ENCODE measurements around the gene ENOX2.
"Not testable (repeated sequence)": the region's sequence is repeated elsewhere in the genome, so short reads cannot be mapped to it uniquely, and the experiment has no call there.

The ENOX2 gene

DNA sequence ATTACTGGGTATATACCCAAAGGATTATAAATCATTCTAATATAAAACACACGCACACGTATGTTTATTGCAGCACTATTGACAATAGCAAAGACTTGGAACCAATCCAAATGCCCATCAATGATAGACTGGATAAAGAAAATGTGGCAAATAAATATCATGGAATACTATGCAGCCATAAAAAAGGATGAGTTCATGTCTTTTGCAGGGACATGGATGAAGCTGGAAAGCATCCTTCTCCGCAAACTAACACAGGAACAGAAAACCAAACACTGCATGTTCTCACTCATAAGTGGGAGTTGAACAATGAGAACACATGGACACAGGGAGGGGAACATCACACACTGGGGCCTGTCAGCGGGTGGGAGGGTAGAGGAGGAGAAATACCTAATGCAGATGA lies 83.6 kb downstream of the ENOX2 start:
- DNase-seq, result not testable (repeated sequence)

DNA sequence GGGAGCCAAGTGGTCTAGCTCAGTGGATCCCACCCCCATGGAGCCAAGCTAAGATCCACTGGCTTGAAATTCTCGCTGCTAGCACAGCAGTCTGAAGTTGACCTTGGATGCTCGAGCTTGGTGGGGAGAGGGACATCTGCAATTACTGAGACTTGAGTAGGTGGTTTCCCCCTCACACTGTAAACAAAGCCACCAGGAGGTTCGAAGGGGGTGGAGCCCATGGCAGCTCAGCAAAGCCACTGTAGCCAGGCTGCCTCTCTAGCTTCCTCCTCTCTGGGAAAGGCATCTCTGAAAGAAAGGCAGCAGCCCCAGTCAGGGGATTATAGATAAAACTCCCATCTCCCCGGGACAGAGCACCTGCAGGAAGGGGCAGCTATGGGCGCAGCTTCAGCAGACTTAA lies 89.1 kb downstream of the ENOX2 start:
- DNase-seq, result not testable (repeated sequence)

DNA sequence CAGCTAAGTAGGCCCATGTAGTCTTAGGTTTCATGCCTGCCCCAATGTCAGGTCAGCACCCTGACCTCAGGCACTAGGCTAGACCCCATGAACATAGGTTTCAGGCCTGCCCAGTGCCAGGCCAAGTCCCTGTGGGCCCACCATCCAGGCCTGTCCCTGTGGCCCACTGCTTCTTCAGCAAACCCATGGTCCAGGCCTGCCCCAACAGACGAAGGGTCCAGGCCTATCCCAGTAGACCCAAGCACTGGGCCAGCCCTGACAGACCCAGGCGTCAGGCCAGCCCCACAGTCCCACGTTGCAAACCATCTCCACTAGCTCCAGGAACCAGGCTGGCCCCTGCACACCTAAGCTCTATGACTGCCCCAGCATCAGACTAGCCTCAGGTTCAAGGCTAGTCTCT lies 92.4 kb downstream of the ENOX2 start:
- DNase-seq, result no peak

DNA sequence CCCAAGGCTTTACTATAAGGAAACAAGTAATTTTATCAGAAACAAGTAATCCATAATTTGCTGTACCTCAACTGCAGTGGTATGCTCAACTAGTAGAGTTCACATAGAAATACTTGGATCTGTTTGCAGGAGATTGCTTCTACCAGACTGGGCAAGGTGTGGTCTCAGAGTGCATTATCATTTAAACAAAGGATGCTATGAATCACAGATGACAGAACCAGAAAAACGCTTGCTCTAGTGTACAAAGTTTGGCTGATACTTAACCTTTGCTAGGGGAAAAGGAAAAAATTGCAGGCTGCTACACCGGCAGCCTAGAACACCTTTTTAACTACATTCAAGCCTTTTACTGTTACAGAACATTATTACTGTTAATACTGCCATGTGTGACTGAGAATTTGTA lies 97.1 kb downstream of the ENOX2 start:
- no peak for DNase-seq

DNA sequence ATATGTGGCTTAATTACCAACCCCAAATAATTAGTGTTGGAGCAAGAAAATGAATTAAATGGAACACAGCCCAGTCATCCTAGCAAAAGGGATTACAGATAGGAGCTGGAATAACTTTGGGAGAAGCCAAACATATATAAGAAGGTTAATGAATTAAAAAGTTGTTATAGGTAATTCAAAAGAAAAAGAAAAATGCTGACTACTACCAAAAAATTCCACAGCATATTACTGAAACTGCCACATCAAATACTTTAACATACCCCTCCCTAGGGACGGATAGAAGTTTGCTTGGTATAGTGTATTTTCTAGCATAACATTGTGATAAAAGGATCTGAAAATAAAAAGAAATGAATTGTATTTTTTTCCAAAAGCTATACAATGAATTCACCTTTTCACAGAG lies 99.5 kb downstream of the ENOX2 start:
- no peak for DNase-seq

DNA sequence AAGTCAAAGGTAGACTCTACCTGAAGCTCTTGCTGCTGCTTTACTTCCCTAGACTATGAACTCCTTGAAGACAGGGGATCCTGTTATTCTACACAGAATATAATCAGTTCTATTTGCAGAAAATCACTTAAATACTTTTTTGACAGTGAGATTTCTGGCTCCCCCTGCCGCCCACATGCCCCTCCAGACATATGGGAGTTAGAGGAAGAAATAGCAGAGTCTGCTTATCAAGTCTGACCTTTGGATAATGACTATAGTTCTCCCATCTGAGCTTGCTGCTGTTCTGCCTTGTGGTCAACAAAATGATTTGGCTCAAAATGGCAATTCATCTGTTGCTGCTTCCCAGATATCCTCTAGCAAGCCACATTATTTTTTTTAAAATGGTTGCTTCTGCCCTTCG lies 101.1 kb downstream of the ENOX2 start:
- DNase-seq, result no peak

DNA sequence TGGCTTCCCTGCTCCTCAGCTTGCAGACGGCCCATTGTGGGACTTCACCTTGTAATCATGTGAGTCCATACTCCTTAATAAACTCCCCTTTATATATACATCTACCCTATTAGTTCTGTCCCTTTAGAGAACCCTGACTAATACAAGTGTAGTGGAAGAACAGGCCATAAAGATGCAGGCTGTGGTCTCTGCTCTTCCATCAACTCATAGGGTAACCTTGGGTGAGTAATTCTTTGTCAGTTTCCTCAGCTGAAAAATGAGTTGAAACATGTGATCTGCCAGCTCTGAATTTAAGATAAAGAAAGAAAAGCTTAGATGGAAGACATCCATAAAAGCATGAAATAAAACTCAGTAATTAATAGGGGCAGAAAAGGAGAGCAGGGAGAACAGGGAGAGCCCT lies 103.6 kb downstream of the ENOX2 start:
- DNase-seq, result no peak

DNA sequence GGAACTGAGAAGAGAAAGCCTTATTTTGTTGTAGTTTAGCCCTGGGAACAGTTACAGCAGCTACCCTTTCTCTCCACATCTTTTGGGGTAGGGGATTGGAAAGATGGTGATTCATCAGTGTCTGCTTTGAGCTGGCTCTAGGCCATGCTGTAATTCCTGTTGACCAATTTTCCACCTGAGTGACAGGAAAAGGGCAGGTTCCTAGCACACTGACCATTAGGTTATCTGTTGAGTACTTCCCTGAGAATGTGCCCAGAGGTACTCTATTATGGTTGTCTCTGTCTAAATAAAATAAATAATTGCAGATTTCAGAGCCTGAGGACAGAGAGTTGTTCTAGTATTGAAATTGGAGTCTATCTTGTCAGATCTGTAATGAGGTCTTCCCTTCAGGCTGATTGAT lies 109.0 kb downstream of the ENOX2 start:
- DNase-seq, result no peak

DNA sequence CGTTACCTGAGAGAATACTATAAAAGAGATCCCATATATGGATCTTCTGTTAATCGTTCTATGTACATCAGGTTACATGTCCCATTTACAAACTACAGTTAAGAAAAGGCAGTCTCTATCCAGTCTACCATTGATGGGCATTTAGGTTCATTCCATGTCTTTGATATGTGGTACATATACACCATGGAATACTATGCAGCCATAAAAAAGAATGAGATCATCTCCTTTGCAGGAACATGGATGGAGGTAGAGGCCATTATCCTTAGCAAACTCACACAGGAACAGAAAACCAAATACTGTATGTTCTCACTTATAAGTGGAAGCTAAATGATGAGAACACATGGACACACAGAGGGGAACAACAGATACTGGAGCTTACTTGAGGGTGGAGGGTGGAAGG lies 111.1 kb downstream of the ENOX2 start:
- DNase-seq, result not testable (repeated sequence)

DNA sequence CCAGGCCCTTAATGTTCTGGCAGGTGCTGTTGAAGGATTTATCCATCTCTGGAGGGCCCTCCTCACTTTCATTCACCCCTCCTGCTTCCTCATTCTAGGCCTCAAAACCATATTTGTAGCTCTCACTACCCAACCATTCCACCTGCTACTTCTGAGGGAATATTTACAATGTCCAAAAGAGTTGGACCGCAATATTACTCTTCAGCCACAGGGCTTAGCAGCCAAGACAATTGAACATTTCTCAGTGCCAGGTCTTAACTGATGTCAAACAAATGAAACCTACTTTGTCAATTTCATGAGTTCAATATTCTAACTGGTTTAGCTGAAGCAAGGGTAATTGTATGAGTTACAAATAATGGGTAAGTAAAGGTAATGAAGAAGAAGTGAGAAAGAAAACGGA lies 113.2 kb downstream of the ENOX2 start:
- no peak for DNase-seq

DNA sequence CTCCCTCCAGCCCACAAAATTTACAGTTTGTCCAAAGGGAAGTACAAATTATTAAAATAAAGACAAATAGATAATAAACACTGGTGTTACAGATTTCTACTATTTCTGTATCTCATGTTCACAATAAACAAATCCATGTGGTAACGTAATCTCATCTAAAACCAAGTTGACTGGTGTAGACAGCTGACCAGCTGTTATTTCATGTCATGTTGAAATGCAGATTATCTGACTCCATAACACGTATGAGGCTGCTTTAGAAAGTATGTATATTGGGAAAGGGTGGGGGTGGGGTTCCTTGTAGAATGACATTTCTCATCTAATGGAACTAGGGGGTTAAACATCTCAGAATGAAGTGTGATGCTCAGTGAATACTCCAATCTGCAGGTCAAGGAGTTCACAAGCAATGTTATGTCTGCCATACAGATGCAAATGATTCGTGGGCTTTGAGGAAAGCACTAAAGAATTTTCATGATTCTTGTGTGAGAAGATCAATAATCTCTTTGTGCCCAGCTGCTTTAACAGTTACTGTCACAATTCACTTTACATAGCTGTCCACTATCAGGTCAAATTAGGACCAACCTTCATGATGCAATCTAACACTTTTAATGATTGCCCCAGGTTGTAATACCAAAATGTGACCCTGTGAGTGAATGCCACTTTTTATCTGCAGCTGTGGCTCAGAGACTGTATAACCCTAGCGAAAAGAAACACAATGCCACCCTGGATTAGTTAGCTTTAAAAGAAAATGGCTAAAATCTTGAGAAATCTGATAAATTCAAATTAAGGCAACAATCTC lies 114.0 kb downstream of the ENOX2 start:
- no peak for DNase-seq

DNA sequence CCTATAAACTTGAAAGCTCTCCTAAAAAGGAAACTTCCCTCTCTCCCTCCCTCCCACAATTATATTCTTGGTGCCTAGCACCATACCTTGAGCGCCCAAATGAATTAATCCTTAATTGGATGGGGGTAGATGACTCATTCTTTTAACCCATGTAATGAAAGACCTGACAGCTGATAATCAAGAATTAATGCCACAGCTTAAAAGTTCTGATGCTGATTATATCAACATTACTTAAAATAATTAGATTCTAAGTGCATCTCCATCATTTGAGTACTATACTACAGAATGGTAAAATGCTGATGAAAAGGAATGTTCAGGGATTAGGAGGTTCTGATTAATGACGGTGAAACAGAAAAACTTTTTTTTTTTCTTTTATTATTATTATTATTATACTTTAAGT lies 117.0 kb downstream of the ENOX2 start:
- DNase-seq, result no peak

DNA sequence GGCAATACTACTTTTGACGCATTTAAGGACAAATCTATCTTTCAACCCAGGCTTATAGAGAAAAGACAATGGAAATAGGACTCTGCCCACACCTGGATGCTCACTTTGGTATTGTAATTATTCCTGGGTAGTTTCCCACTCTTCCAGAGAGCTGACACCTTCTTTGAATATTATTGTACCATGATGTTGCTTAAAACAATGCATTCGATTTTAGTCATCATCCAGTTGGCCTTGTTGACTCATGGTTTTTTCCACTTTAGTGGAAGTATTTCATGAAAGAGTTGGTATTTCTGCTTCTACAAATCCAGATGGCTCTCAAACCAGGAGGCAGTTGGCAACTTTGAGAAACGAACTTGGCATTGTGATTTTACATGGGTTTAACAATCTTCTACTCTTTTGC lies 124.2 kb downstream of the ENOX2 start:
- DNase-seq, result no peak

DNA sequence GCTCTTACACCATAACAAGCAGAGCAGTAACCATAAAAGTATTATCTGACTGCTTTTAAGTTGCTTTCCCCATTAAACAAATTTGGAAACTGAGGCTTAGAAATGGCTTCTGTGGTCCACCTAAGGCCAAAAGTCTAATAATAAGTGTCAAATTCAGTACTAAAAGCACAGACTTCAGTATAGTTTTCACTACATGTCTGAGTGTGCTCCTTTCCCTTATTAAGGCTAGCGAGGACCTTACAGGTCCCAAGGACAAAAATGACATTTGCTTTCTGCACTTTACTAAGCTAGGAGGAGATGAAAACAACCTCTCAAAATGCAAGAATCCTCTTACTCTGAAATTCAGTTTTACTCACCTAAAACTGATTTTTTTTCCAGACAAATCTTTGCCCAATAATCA lies 127.2 kb downstream of the ENOX2 start:
- DNase-seq, result no peak

DNA sequence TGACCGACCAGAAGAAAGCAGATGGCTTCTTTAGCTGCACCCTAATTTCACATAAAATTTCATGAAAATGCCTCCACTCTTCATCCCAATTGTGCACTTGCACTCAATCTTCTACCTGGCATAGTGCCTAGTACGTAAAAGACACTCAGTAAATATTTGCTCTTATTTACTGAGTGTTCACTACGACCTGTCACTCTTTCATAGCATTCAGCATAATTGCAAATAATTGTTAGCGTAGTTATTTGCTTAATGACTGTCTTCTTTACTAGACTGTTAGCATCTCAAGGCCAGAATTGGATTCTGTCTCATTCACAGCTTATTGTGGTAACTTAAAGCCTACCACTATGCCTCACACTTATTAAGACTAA lies 130.2 kb downstream of the ENOX2 start:
- peak; percentile 82 for DNase-seq

DNA sequence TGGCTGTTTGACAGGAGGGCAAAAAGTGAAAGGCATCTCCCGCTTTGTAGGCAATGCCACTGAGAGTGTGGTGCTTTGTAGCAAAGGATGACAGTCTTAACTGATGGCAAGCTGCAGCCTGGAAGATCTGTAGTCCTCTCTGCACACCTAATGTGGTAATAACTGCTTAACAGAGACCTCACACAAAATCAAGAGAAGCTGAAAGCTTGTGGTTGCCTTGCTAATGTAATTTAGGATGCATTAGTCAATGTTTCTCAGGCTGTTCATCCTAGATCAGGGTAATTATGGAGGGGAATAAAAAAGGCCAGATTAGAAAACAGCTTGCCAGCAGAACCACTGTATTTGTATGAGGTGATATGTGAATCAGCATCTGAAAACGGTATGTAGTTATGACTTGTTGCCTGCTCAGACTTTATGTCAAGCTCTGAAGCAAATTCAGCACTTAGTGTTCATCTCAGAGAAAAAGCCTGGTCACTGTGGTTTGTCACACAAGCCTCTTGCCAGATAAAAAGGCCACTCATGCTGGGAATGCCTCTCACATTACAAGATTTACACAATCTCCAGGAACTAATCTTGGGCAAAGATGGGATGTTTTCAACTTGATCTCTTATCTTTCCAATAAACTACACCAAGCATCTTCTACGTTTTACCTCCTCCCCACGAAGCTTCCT lies 130.8 kb downstream of the ENOX2 start:
- DNase-seq, result peak; percentile 69

DNA sequence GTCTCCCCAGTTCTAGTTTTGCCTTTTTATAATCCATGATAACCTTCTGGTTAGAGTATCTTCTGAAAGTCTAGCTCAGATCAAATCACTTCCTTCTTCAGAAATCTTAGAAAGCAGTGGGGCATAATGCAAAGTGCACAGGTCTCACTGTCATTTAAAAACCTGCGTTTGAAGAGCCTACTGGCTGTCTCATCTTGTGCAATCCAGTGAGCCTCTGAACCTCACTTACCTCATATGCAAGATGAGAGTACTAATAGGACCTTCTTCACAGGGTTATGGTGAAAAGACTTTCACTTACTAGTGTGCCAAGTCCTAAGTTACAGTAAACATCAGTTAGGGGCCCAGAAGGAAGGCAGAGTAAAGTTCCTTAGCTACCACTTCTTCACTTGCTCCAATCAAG lies 131.4 kb downstream of the ENOX2 start:
- no peak for DNase-seq

DNA sequence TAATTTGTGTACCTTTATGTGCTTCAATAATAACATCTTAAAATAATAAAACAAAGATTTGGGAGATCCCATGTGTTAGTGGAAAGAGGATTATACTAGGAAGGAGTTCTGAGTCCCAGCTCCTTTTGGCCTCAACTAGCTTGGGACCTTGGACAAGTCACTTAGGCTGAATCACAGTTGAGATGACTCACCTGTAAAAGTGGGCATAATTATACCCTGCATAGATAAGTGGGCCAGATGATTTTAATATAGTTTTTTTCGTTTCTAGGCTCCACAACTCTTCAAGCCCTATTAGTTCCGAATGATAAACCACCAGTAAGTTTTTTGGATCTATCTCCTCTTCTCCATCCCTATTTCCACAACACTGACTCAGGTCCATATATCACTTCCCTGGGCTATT lies 131.8 kb downstream of the ENOX2 start:
- no peak for DNase-seq

DNA sequence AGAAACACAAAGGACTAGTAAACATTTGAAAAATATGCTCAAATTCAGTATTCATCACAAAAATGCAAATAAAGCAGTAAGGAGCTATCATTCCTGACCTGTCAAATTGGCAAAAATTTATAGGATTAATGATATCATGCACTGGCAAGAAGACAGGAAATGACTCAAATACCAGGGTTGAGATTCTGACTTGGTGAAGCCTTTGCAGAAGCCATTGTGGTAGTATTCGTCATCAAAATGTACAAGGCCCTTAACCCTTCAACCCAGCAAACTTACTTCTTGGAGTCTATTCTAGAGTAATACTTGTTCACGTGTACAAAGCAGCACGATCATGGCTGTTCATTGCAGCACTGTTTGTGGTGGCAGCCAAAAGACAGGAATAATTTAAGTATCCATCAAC lies 132.4 kb downstream of the ENOX2 start:
- no peak for DNase-seq

DNA sequence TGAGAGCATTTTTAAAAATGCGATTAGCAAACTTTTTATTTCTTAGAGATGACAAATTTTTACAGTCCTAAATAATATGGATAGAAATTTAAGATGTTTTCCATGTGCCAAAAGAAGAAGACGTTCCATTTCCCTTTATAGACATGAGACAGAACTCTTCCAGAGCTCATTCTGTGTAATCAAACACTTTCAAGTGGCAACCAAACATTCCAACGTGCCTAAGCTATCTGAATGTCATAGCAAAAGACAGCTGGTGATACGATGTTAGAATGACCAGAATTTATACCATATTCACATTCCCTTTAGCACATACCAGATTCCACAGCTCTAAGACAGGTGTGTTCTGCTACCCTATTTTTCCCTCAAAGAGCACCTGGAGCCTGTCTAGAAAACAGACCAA lies 133.2 kb downstream of the ENOX2 start:
- DNase-seq, result no peak

DNA sequence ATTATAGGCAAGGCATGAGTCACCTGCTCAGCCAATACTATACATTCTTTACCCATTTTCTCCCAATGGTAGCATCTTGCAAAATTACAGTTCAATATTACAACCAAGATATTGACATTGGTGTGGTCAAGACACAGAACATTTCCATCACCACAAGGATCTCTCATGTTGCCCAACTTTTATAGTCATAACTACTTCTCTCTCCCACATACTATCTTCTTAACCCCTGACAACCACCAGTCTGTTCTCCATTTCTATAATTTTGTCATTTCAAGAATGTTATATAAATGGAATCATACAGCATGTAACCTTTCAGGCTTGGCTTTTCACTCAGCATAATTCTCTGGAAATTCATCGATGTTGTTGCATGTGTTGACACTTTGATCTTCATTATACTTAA lies 144.9 kb downstream of the ENOX2 start:
- DNase-seq, result no peak

DNA sequence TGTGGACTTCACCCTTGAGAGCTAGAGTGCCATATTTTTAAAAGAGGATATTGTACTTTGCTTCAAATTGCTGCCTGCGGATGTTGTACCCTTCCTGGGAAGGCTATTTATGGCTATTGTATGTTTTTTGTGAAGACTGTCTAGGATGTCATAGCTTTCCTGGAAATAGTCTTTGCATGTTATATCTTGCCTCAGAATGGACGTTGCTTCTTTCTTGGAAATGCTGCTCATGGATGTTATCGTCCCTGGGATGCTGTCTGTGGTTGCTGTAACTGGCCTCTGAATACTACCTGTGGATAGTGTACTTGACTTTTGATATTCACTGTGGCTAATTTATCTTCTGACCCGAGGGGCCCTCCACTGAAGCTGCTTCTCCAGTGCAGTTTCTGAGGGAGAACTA lies 146.8 kb downstream of the ENOX2 start:
- DNase-seq, result no peak

DNA sequence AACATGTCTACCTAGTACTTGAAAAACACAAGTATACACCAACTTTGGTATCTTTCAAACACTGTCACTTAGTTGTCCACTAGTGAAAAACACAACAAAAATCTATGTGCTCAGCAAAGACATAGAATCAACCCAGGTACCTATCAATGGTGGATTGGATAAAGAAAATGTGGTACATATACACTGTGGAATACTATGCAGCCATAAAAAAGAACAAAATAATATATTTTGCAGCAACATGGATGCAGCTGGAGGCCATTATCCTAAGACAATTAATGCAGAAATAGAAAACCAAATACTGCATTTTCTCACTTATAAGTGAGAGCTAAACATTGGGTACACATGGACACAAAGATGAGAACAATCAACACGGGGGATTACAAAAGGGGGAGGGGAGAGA lies 148.7 kb downstream of the ENOX2 start:
- no peak for DNase-seq

DNA sequence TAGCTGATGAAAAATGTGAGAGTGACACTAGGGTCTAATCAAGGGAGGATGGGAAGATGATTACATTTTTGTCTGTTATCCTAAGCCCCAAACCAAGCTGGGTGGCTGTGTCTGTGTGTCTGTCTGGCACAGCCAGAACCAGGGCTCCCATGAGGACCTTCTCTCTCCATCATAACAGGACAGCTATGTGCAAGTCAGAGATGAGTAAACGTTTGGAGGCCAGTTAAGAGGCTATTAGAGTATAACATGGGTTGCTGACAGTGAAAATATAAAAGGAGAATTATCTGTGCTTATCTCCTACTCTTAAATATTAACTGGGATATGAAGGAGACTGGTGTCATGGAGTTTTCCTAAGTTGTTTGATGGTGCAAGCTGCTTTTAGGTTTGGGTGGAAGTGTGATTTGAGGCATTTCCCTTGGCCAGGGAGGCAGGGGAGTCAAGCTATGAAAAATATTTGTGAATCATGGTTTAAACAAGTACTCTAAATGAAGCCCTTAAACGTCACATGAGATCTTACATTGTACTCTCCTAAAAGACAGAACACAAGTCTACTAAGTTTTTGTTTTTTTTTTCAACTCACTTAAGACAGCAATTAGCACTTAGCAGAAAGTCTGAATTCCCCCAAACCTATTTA lies 156.2 kb downstream of the ENOX2 start:
- DNase-seq, result no peak

DNA sequence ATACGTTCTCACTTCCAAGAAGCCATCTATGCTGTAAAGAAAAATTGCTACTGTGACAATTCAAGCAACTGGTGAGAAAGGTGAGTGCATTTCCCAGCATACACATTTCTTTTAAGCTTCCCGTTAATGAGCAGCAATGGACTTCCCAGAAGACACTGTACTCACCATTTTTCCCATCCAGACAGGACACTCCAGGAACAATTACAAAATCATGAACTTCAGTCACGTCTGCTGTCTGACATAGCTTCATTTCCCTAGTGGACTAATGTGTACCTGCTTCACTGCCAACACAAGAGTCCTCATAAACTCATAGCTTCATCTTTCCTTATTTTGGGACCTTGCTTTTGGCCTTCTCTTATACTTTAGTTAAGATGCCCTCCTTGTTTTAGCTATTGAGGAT lies 156.9 kb downstream of the ENOX2 start:
- no peak for DNase-seq
